Measurements from ENCODE around the gene PCDHGC4.

The PCDHGC4 gene

GRCh38 chr5:141513627-141514329, 28.9 kb downstream of the PCDHGC4 start:
- Mint-ChIP-seq H3K36me3 (ENCODE audit: low read depth) (peaks cover 30% of the 10 kb centered on the region), H3K27ac (peak overlapping the region; percentile 80), H3K9me3 (no peaks in the 10 kb centered on the region), H3K27me3 (ENCODE audit: low read depth) (no peaks in the 10 kb centered on the region), H3K4me1 (ENCODE audit: low read depth) (peaks cover 26% of the 10 kb centered on the region), H3K4me3 (peak overlapping the region; percentile 87)

GRCh38 chr5:141514330-141515133, 29.7 kb downstream of the PCDHGC4 start:
- Mint-ChIP-seq H3K36me3 (ENCODE audit: low read depth) (peaks cover 37% of the 10 kb centered on the region), H3K4me3 (no peak overlapping the region), H3K9me3 (no peaks in the 10 kb centered on the region), H3K27ac (peak overlapping the region; percentile 39), H3K4me1 (ENCODE audit: low read depth) (peaks cover 26% of the 10 kb centered on the region), H3K27me3 (ENCODE audit: low read depth) (no peaks in the 10 kb centered on the region)

GRCh38 chr5:141515141-141515540, 30.3 kb downstream of the PCDHGC4 start:
- H3K4me3 Mint-ChIP-seq, result no peak overlapping the region
- peaks cover 42% of the 10 kb centered on the region for H3K36me3 Mint-ChIP-seq (ENCODE audit: low read depth)
- peaks cover 26% of the 10 kb centered on the region for H3K4me1 Mint-ChIP-seq (ENCODE audit: low read depth)
- peak overlapping the region; percentile 55 for H3K27ac Mint-ChIP-seq
- no peaks in the 10 kb centered on the region for H3K27me3 Mint-ChIP-seq (ENCODE audit: low read depth)
- H3K9me3 Mint-ChIP-seq, result no peaks in the 10 kb centered on the region

- Mint-ChIP-seq H3K4me3 (no peak overlapping the region), H3K27me3 (ENCODE audit: low read depth) (no peaks in the 10 kb centered on the region), H3K4me1 (ENCODE audit: low read depth) (peaks cover 29% of the 10 kb centered on the region), H3K36me3 (ENCODE audit: low read depth) (peaks cover 49% of the 10 kb centered on the region), H3K9me3 (no peaks in the 10 kb centered on the region), H3K27ac (no peak overlapping the region)
These were observed 31.3 kb downstream of the PCDHGC4 start for GRCh38 chr5:141515946-141516671.

GRCh38 chr5:141516672-141517025, 31.8 kb downstream of the PCDHGC4 start:
- Mint-ChIP-seq H3K36me3 (ENCODE audit: low read depth) (peaks cover 53% of the 10 kb centered on the region), H3K9me3 (no peaks in the 10 kb centered on the region), H3K4me3 (no peak overlapping the region), H3K27ac (no peak overlapping the region), H3K27me3 (ENCODE audit: low read depth) (no peaks in the 10 kb centered on the region), H3K4me1 (ENCODE audit: low read depth) (peaks cover 33% of the 10 kb centered on the region)

- Mint-ChIP-seq H3K27me3 (ENCODE audit: low read depth) (no peaks in the 10 kb centered on the region), H3K4me3 (no peak overlapping the region), H3K9me3 (no peaks in the 10 kb centered on the region), H3K36me3 (ENCODE audit: low read depth) (peaks cover 58% of the 10 kb centered on the region), H3K4me1 (ENCODE audit: low read depth) (peaks cover 38% of the 10 kb centered on the region), H3K27ac (peak overlapping the region; percentile 29)
These were observed 32.5 kb downstream of the PCDHGC4 start for GRCh38 chr5:141517312-141517711.

- Mint-ChIP-seq H3K4me3 (no peak overlapping the region), H3K36me3 (ENCODE audit: low read depth) (peaks cover 58% of the 10 kb centered on the region), H3K27ac (no peak overlapping the region), H3K27me3 (ENCODE audit: low read depth) (no peaks in the 10 kb centered on the region), H3K4me1 (ENCODE audit: low read depth) (peaks cover 37% of the 10 kb centered on the region), H3K9me3 (no peaks in the 10 kb centered on the region)
These were observed 33.2 kb downstream of the PCDHGC4 start for GRCh38 chr5:141517880-141518617.

GRCh38 chr5:141518618-141519015, 33.8 kb downstream of the PCDHGC4 start:
- Mint-ChIP-seq H3K36me3 (ENCODE audit: low read depth) (peaks cover 59% of the 10 kb centered on the region), H3K27ac (no peak overlapping the region), H3K4me1 (ENCODE audit: low read depth) (peaks cover 35% of the 10 kb centered on the region), H3K9me3 (no peaks in the 10 kb centered on the region), H3K27me3 (ENCODE audit: low read depth) (no peaks in the 10 kb centered on the region), H3K4me3 (no peak overlapping the region)

GRCh38 chr5:141519605-141520565, 35.1 kb downstream of the PCDHGC4 start:
- Mint-ChIP-seq H3K27ac (no peak overlapping the region), H3K27me3 (ENCODE audit: low read depth) (no peaks in the 10 kb centered on the region), H3K36me3 (ENCODE audit: low read depth) (peaks cover 65% of the 10 kb centered on the region), H3K4me3 (no peak overlapping the region), H3K4me1 (ENCODE audit: low read depth) (peaks cover 27% of the 10 kb centered on the region), H3K9me3 (no peaks in the 10 kb centered on the region)

GRCh38 chr5:141521244-141521781, 36.5 kb downstream of the PCDHGC4 start:
- no peaks in the 10 kb centered on the region for H3K9me3 Mint-ChIP-seq
- no peak overlapping the region for H3K27ac Mint-ChIP-seq
- peaks cover 70% of the 10 kb centered on the region for H3K36me3 Mint-ChIP-seq (ENCODE audit: low read depth)
- H3K27me3 Mint-ChIP-seq (ENCODE audit: low read depth), result no peaks in the 10 kb centered on the region
- peaks cover 25% of the 10 kb centered on the region for H3K4me1 Mint-ChIP-seq (ENCODE audit: low read depth)
- H3K4me3 Mint-ChIP-seq, result no peak overlapping the region

- Mint-ChIP-seq H3K4me1 (ENCODE audit: low read depth) (peaks cover 23% of the 10 kb centered on the region), H3K36me3 (ENCODE audit: low read depth) (peaks cover 67% of the 10 kb centered on the region), H3K4me3 (no peak overlapping the region), H3K27ac (no peak overlapping the region), H3K9me3 (no peaks in the 10 kb centered on the region), H3K27me3 (ENCODE audit: low read depth) (no peaks in the 10 kb centered on the region)
These were observed 37.5 kb downstream of the PCDHGC4 start for GRCh38 chr5:141522301-141522700.

GRCh38 chr5:141523991-141524390, 39.2 kb downstream of the PCDHGC4 start:
- Mint-ChIP-seq H3K27me3 (ENCODE audit: low read depth) (no peaks in the 10 kb centered on the region), H3K9me3 (no peaks in the 10 kb centered on the region), H3K27ac (no peak overlapping the region), H3K36me3 (ENCODE audit: low read depth) (peaks cover 71% of the 10 kb centered on the region), H3K4me3 (no peak overlapping the region), H3K4me1 (ENCODE audit: low read depth) (peaks cover 23% of the 10 kb centered on the region)

Data from T-helper 1 cell treated with Interleukin-12 subunit alpha and Interleukin-12 subunit beta and Interleukin-4 antibody, amounts not matched to agents 30 μg/mL and 1 μg/mL, for 36 hours (primary cell).